ENCODE measurements around the gene C19orf47. TPM values are rescaled to one million over a fixed set of nuclear protein-coding genes. Genes with fewer than 3 reads are reported as not detected.

C19orf47 gene
- total and polyA plus RNA-seq, 11 donors = 99.1 to 314 (median 149) TPM

DNA sequence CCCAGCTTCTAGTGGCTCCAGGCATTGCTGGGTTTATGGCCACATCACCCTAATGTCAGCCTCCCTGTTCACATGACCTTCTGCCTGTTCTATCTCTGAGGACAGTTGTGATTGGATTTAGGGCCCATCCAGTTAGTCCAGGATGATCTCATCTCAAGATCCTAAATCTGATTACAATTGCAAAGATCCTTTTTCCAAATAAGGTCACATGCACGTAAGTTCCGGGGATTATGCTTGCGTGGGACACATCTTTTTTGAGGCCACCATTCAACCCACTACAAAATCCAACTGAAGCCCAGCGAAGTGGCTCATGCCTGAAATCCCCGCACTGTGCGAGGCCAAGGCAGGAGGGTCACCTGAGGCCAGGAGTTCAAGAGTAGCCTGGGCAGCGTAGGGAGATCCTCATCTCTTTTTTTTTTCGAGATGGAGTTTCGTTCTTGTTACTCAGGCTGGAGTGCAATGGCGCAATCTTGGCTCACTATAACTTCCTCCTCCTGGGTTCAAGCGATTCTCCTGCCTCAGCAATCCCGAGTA lies 12.6 kb upstream of the C19orf47 start:
- TF ChIP-seq POLR2A (IDR thresholded peaks at IDR 0.05) = no peak
- TF ChIP-seq, protein P1, sequence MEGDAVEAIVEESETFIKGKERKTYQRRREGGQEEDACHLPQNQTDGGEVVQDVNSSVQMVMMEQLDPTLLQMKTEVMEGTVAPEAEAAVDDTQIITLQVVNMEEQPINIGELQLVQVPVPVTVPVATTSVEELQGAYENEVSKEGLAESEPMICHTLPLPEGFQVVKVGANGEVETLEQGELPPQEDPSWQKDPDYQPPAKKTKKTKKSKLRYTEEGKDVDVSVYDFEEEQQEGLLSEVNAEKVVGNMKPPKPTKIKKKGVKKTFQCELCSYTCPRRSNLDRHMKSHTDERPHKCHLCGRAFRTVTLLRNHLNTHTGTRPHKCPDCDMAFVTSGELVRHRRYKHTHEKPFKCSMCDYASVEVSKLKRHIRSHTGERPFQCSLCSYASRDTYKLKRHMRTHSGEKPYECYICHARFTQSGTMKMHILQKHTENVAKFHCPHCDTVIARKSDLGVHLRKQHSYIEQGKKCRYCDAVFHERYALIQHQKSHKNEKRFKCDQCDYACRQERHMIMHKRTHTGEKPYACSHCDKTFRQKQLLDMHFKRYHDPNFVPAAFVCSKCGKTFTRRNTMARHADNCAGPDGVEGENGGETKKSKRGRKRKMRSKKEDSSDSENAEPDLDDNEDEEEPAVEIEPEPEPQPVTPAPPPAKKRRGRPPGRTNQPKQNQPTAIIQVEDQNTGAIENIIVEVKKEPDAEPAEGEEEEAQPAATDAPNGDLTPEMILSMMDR (IDR thresholded peaks at IDR 0.05) = no peak
- Histone ChIP-seq H3K4me3 (no peak overlapping the region), H3K4me1 (peaks cover 0 to 72% (median under 1%) of the 10 kb centered on the region in 12 donors), H3K27me3 (no peaks in the 10 kb centered on the region), H3K36me3 (peaks cover 0 to 13% (median 6%) of the 10 kb centered on the region in 9 donors), H3K9me3 (no peaks in the 10 kb centered on the region), H3K27ac (peak overlapping the region in 1 of 12 donors; percentile 72)
- ATAC-seq (peak in 2 of 4 donors; percentile 5 to 33), DNase-seq (peak in 2 of 5 donors; percentile 43 to 62)
- 87 to 88% (median 88%) methylated on average over 12 of the region's 12 CpGs for WGBS, 4 donors
- intact Hi-C loops (cut with DNase I) = no loop called here

- Histone ChIP-seq H3K27ac (peak overlapping the region in 1 of 12 donors; percentile 72), H3K4me3 (no peak overlapping the region), H3K36me3 (peaks cover 0 to 13% (median 6%) of the 10 kb centered on the region in 9 donors), H3K9me3 (no peaks in the 10 kb centered on the region), H3K4me1 (peaks cover 0 to 69% (median 0%) of the 10 kb centered on the region in 12 donors), H3K27me3 (no peaks in the 10 kb centered on the region)
- intact Hi-C loops (cut with DNase I) = no loop called here
- no peak for ATAC-seq
- DNase-seq = no peak
- 91 to 93% (median 93%) methylated on average over 13 of the region's 13 CpGs for WGBS, 4 donors
- TF ChIP-seq, protein P1 (IDR thresholded peaks at IDR 0.05) = no peak
- TF ChIP-seq POLR2A (IDR thresholded peaks at IDR 0.05) = no peak
These were observed 12.0 kb upstream of the C19orf47 start for GRCh38 chr19:40360020-40360707.

- Histone ChIP-seq H3K36me3 (peaks cover 0 to 13% (median 6%) of the 10 kb centered on the region in 9 donors), H3K9me3 (no peaks in the 10 kb centered on the region), H3K4me1 (peaks cover 0 to 62% (median 0%) of the 10 kb centered on the region in 12 donors), H3K27me3 (no peaks in the 10 kb centered on the region), H3K27ac (peak overlapping the region in 1 of 12 donors; percentile 25), H3K4me3 (no peak overlapping the region)
- intact Hi-C loops (cut with DNase I) = loop anchor here in 1 of 10 donors (5.0 kb wide), 1 partner anchor 44 kb away; no protein-coding TSS in a partner anchor
- TF ChIP-seq, protein P1 (IDR thresholded peaks at IDR 0.05) = no peak
- no peak for TF ChIP-seq POLR2A (IDR thresholded peaks at IDR 0.05)
- DNase-seq (peak in 2 of 5 donors; percentile 31 to 56), ATAC-seq (peak in 3 of 4 donors; percentile 36 to 71 (median 51))
- 84 to 93% (median 89%) methylated on average over 5 of the region's 5 CpGs for WGBS, 4 donors
These were observed 10.6 kb upstream of the C19orf47 start for GRCh38 chr19:40358773-40359172.

DNA sequence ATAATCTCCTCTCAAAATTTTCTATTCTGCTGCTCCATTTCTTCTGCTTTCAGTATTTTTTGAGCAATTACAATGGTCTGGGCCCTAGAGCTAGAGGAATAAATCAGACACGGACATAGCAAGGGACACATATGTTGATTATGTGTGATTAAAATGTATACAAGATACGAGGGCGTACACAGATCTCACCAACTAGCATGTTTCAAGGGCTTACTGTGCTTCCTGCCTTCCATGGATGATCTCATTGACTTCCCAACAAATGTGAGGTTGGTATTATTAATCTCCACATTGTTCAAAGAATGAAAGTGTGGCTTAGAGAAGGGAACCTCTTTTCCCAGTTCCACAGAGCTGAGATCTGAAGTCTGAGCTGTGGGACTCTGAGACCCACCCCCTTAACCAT lies 9.4 kb upstream of the C19orf47 start:
- Histone ChIP-seq H3K27me3 (no peaks in the 10 kb centered on the region), H3K4me1 (peaks cover 0 to 52% (median 0%) of the 10 kb centered on the region in 12 donors), H3K27ac (no peak overlapping the region), H3K4me3 (no peak overlapping the region), H3K36me3 (peaks cover 0 to 20% (median 6%) of the 10 kb centered on the region in 9 donors), H3K9me3 (no peaks in the 10 kb centered on the region)
- ATAC-seq = no peak
- WGBS, 4 donors = 72 to 82% (median 79%) methylated on average over 3 of the region's 3 CpGs
- no peak for DNase-seq
- no peak for TF ChIP-seq POLR2A (IDR thresholded peaks at IDR 0.05)
- intact Hi-C loops (cut with DNase I) = loop anchor here in 1 of 10 donors (5.0 kb wide), 1 partner anchor 45 kb away; no protein-coding TSS in a partner anchor
